ENCODE data around the gene CHI3L1.

The CHI3L1 gene

DNA sequence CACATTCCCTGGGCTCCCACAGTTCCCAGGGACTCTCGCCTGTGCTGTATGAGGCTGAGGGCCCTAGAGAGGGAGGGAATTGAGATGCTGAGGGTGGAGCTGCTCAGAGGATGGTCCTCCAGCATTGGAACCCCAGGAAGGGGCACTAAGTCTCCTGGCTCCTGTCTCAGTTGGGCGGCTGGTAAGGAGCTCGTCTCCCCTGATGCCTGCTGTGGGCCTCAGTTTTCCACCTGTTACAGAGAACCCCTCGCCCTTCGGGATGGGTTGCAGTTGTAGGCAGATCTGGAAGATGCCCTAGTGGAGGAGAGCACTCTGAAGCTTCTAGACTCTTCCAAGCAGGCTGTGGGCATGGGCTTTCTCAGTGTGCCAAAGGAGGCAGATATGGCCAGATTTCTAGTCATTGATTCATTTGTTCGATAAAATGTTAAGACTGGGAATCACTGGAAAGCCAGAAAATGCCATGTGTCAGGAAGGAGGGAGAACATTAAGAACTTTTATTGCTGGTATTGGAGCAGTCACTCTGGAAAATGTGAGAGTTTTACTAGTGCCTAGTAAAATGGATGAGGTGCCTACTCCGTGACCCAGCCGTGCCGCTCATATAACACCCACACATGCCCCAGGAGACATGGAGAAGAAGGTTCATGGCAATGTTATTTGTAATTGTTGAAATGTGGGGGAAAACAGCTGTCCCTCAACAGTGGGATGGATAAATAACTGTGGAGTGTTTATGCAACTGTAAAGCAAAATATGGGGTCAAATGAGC, 10.1 kb downstream of the CHI3L1 start:
- DNase-seq (ENCODE audit: low spot score), result no peak
- TF ChIP-seq, protein P1, sequence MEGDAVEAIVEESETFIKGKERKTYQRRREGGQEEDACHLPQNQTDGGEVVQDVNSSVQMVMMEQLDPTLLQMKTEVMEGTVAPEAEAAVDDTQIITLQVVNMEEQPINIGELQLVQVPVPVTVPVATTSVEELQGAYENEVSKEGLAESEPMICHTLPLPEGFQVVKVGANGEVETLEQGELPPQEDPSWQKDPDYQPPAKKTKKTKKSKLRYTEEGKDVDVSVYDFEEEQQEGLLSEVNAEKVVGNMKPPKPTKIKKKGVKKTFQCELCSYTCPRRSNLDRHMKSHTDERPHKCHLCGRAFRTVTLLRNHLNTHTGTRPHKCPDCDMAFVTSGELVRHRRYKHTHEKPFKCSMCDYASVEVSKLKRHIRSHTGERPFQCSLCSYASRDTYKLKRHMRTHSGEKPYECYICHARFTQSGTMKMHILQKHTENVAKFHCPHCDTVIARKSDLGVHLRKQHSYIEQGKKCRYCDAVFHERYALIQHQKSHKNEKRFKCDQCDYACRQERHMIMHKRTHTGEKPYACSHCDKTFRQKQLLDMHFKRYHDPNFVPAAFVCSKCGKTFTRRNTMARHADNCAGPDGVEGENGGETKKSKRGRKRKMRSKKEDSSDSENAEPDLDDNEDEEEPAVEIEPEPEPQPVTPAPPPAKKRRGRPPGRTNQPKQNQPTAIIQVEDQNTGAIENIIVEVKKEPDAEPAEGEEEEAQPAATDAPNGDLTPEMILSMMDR (IDR thresholded peaks at IDR 0.05; ENCODE audit: extremely low read depth, missing control alignments), result no peak

DNA sequence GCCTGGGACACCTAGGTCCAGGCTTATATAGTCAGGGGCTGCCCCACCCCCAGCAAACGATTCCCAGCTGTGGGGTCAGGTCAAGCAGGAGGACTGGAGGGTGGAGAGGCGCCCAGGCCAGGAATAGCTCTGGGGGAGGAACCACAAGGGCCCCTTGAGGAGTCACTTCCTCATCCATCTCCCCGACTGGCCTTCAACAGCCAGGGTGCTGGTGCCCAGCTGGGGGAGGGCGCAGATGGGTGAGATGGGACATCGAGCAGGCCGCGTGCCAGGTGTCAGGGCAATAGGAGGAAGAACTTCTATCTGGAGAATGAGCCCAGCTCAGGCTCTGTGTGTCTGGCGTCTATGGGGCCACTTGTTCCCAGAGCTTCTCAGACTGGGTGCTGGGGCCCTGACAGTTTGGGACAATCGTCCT, 10.7 kb downstream of the CHI3L1 start:
- no peak for DNase-seq (ENCODE audit: low spot score)
- TF ChIP-seq, protein P1 (IDR thresholded peaks at IDR 0.05; ENCODE audit: extremely low read depth, missing control alignments), result no peak

DNA sequence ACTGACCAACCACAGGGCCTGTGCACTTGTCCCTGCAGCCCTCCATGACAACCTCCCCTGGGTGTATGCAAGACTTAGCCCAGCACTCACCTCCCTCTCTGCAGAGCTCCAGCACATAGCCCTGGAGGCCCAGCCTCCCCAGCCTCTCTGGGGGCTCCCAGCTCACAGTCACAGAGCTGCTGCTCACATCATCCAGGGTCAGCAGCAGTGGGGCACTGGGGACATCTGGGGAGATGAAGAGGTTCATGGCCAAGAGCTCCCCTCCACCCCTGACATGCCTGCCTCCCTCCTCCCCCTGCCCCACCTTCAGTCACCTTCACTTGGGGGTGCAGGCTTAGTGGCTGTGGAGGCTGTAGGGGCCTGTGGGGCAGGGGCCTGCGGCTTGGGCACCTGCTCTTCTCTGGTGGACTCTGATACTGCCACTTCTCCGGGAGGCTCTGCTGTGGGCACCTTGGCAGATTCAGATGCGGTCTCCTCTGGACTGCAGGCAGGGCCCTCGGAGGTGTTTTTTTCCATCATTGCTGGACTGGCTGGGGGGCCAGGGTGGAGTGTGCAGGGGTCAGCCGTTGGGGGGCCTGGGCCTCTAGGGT, 11.2 kb downstream of the CHI3L1 start, which contains the start of gene MYBPH:
MYBPH (minus strand) TSS at position 590 of the 590 bp plus-strand sequence; CDS start at position 519, 71 bp downstream.
- TF ChIP-seq, protein P1 (IDR thresholded peaks at IDR 0.05; ENCODE audit: extremely low read depth, missing control alignments), result no peak
- DNase-seq (ENCODE audit: low spot score), result no peak

DNA sequence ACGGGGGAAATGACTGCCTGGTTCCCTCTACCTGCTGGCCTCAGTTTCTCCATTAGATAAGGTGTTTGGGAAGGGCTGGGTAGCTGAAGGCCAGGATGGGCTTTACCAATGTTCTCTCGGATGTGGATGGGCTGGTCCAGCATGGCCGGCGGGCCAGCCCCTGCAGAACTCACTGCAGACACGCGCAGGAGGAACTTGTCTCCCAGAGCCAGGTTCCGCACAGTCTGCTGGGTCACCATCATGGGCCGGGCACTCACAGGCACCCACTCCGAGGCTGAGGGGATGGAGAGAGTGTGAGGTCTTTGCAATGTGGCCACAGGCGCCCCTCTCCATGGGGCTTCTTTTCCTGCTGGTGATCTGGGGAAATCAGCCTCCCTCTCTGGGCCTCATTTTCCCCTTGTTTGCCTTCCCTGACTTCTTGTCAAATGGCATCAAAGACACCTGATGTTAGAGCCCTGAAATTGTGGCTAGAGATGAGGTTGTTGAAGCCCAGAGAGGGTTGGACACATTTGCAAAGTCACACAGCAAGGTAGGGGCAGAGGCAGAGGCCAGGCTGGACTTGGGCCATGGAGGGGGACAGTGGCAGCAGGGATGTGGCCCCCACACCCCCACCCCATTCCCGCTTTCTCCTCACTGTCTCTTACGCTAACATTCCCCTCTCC, 12.0 kb downstream of the CHI3L1 start:
- TF ChIP-seq, protein P1 (IDR thresholded peaks at IDR 0.05; ENCODE audit: extremely low read depth, missing control alignments), result no peak
- no peak for DNase-seq (ENCODE audit: low spot score)

DNA sequence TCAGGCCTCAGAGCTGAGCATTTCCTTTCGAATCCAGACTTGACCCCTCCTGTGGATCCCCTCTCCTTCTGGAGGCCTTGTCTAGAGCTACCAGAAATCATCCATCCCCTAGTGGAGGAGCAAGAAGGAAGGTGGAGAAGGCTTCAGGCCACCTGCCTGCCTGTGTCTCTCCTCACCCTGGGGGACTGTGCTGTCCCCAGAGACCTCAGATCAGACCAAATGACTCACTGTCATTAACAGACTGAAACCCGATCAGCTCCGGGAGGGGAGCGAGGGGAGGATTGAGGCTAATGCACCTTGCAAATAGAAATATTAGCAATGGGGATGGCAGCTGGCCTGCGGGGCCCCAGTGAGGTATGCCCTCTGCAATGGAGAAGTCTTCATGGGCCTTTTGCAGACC, 12.9 kb downstream of the CHI3L1 start:
- DNase-seq (ENCODE audit: low spot score), result peak; percentile 80
- TF ChIP-seq, protein P1 (IDR thresholded peaks at IDR 0.05; ENCODE audit: extremely low read depth, missing control alignments), result no peak

DNA sequence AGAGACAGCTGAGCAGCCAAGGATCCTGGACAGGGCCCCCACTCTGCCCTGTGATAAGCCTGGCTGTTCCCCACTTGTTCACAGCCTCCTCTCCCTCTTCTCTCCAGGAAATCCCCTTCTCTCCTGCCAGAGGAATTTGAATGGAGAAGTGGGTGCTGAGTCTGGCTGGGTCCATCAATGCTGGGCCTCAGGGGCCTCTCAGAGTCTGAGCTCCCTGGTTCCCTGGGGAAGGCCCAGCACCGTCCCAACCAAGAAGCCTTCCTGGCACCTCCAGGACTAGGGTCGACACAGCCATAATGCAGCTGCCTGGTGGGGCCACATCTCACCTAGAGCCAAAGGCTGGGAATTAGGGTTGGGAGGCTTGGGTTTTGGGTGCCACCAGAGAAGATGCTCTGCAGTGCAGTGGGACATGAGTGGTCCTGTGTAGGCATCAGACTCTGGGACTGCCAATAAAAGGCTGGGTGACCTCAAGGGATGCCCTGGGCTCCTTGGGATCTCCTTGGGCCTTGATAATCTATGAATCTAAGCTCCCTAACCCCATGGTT, 13.4 kb downstream of the CHI3L1 start:
- DNase-seq (ENCODE audit: low spot score), result no peak
- TF ChIP-seq, protein P1 (IDR thresholded peaks at IDR 0.05; ENCODE audit: extremely low read depth, missing control alignments), result no peak

Measured in GM20000 (cell line).